SIG-M5 (cell line): ENCODE results near the gene IL1A.
A peak's percentile ranks its signal among the peaks of the same experiment; 100 is the strongest.

Experiments
- DNase-seq: peaks from one replicate; lab custom pipeline; 2025; lab: John Stamatoyannopoulos, UW

IL1A gene

DNA sequence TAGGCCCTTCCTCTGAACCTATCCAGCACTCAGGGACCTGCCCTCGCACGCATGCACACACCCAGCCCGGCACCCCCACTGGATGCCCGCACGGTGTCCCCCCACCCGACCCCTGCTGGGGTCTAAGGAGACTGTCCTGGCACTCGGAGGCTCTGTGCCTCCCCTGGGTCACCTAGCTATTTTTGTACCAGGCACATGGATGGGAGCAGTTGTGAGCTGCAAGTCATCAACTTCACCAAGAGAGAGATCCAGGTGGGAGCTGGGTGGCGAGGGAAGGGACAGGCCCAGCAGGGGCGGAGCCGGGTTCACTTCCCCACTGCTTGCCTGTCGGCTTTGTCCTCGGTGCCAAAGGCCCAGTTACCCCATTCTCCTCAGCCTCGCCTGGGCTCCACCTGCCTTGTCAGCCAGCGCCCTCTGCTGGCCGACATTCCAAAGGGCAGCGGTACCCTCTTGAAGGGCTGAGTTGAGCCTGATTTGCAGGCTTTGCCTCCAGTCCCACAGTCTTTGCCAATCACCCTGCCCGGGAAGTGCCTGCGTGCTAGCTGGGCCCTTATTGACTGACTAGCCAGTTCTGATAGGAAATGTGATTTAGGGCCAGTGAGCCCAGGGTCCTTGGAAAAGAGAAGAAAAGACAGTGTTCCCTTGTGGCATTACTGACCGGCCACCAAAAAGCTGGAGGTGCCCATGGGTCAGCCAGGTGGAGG lies 57.7 kb downstream of the IL1A start:
- DNase-seq, result peak; percentile 79

DNA sequence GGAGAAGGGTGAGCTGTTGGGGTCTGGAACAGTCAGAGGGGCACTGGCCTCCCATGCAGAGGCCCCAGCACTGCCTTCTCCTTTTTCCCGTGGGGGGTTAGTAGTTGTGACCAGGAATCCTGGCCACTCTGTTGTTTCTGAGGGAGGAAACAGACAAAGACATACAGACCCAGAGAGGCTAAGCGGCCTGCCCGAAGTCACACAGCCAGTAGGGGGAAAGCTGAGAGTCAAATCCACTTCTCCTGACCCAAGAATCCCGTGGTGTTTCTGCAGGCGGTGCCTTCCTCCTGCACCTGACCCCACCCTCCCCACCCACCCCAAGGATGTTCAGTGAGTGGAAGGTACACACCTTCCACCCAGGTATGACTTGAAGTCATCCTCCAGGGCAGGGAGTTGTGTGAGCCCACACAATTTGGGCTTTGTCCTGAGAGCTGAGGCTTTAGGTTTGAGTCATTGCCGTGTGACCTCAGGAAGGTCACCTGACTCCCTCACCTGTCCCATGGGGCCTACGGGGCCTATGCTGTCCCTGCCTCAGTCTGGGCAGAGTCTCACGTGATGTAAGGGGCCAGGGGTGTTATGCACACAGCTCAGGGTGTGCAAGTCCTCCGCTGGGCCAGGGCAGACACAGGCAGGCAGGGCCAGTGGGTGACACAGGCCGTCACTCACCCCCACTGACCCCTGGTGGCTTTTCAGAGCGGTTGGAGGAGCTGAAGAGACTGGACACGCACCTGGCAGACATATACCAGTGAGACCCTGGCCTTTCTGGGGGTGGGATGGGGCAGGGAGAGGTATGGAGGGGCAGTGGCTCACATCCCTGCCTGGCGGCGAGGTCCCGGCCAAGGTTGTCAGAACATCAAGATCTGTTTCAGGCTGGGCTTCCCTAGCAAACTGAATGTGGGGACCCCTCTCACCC lies 58.5 kb downstream of the IL1A start:
- no peak for DNase-seq

DNA sequence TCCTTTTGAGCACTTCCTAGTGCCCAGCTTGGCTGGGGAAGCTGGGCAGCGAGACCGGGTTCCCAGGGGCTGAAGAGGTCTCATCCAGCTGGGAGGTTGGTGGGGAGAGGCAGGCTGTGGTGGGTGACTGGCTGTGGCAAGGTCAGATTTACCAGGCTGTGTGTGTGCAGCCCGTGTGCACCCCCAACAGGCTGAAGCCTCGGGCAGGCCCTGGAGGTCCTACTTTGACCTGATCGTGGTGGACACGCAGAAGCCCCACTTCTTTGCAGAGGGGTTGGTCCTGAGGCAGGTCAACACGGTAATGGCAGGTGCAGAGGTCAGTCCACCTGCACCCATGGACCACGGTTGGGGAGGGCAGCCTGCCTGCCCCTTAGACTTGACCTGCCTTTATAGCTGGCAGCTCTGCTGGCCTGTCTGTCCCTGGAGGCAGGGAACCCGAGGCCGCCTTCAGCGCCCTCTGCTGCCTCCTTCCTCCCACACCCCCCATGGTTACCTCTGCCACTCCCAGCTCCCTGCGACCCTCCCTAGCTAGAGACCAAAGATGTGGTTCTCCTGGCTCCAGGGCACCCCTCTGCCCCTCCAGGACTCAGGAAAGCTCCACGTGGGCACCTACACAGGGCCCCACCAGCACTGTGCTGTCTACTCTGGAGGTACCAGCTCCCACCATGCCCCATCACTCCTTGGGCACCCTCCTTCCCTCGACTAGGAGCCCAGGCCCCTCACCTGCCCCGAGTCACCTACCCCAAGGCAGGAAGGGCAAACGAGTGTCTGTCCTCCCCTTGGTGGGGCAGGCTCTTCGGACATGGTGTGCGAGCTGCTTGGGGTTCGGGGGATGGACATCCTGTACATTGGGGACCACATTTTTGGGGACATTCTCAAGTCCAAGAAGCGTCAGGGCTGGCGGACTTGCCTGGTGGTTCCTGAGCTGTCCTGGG lies 59.4 kb downstream of the IL1A start:
- DNase-seq, result no peak

DNA sequence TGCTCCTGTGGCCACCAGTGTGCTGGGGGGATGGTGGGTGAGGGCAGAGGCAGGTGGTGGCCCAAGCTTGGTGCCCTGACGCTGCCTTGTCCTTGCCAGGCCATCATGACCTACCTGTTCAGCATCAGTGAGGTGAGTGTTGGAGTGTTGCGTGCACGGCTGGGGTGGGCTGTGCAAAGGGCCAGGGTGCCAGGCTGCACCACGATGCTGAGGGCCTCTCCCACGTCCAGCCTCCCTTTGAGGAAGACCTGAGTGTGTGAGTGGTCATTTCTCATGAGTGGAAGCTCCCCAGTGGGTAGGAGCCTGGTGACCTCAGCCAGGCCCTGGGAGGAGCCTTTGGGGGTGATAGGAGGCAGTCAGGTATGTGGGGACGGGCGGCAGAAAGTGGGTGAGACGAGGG lies 60.3 kb downstream of the IL1A start:
- no peak for DNase-seq
